ENCODE results near the gene PFKFB3. TPM values are rescaled to one million over a fixed set of nuclear protein-coding genes. Genes with fewer than 3 reads are reported as not detected.
"Not testable (repeated sequence)": the region's sequence is repeated elsewhere in the genome, so short reads cannot be mapped to it uniquely, and the experiment has no call there.

The PFKFB3 gene
- total RNA-seq, 1 experiment from 2014 or later, result 58.2 TPM

- in situ Hi-C loops (cut with HindIII; ENCODE audit: low pct_unique_long_range_greater_than_20kb, low sequenced_read_pairs), result no loop called here
Observed at GRCh38 chr10:6197321-6197720, 5.4 kb upstream of the PFKFB3 start.

GRCh38 chr10:6198171-6198570 lies 4.6 kb upstream of the PFKFB3 start:
- in situ Hi-C loops (cut with HindIII; ENCODE audit: low pct_unique_long_range_greater_than_20kb, low sequenced_read_pairs), result no loop called here
- DNase-seq (ENCODE audit: low read depth), result no peak

More at GRCh38 chr10:6197321-6197720, 5.4 kb upstream of the PFKFB3 start:
- DNase-seq (ENCODE audit: low read depth), result no peak

GRCh38 chr10:6199131-6199733 lies 3.5 kb upstream of the PFKFB3 start:
- no peak for DNase-seq (ENCODE audit: low read depth)
- in situ Hi-C loops (cut with HindIII; ENCODE audit: low pct_unique_long_range_greater_than_20kb, low sequenced_read_pairs), result no loop called here

- in situ Hi-C loops (cut with HindIII; ENCODE audit: low pct_unique_long_range_greater_than_20kb, low sequenced_read_pairs), result no loop called here
- DNase-seq (ENCODE audit: low read depth), result no peak
Observed at GRCh38 chr10:6200440-6200733, 2.3 kb upstream of the PFKFB3 start.

- in situ Hi-C loops (cut with HindIII; ENCODE audit: low pct_unique_long_range_greater_than_20kb, low sequenced_read_pairs), result no loop called here
- peak; percentile 77 for DNase-seq (ENCODE audit: low read depth)
Observed at GRCh38 chr10:6200734-6201515, 1.8 kb upstream of the PFKFB3 start.

- peak; percentile 92 for DNase-seq (ENCODE audit: low read depth)
- in situ Hi-C loops (cut with HindIII; ENCODE audit: low pct_unique_long_range_greater_than_20kb, low sequenced_read_pairs), result no loop called here
Observed at GRCh38 chr10:6201516-6201975, 1.2 kb upstream of the PFKFB3 start.

GRCh38 chr10:6202098-6202683 lies 541 bp upstream of the PFKFB3 start:
- in situ Hi-C loops (cut with HindIII; ENCODE audit: low pct_unique_long_range_greater_than_20kb, low sequenced_read_pairs), result no loop called here

GRCh38 chr10:6203331-6204062 lies 765 bp downstream of the PFKFB3 start:
- in situ Hi-C loops (cut with HindIII; ENCODE audit: low pct_unique_long_range_greater_than_20kb, low sequenced_read_pairs), result no loop called here
- peak; percentile 77 for DNase-seq (ENCODE audit: low read depth)

More at GRCh38 chr10:6202098-6202683, 541 bp upstream of the PFKFB3 start:
- no peak for DNase-seq (ENCODE audit: low read depth)

- DNase-seq (ENCODE audit: low read depth), result peak; percentile 57
- in situ Hi-C loops (cut with HindIII; ENCODE audit: low pct_unique_long_range_greater_than_20kb, low sequenced_read_pairs), result no loop called here
Observed at GRCh38 chr10:6204063-6204340, 1.3 kb downstream of the PFKFB3 start.

- DNase-seq (ENCODE audit: low read depth), result peak; percentile 73
- in situ Hi-C loops (cut with HindIII; ENCODE audit: low pct_unique_long_range_greater_than_20kb, low sequenced_read_pairs), result no loop called here
Observed at GRCh38 chr10:6204341-6205191, 1.8 kb downstream of the PFKFB3 start.

- DNase-seq (ENCODE audit: low read depth); in situ Hi-C loops (cut with HindIII; ENCODE audit: low pct_unique_long_range_greater_than_20kb, low sequenced_read_pairs): not testable (repeated sequence)
Observed at GRCh38 chr10:6206486-6206885, 3.8 kb downstream of the PFKFB3 start.

- no peak for DNase-seq (ENCODE audit: low read depth)
- in situ Hi-C loops (cut with HindIII; ENCODE audit: low pct_unique_long_range_greater_than_20kb, low sequenced_read_pairs), result no loop called here
Observed at GRCh38 chr10:6207658-6208057, 4.9 kb downstream of the PFKFB3 start.

GRCh38 chr10:6208799-6209235 lies 6.1 kb downstream of the PFKFB3 start:
- no peak for DNase-seq (ENCODE audit: low read depth)
- in situ Hi-C loops (cut with HindIII; ENCODE audit: low pct_unique_long_range_greater_than_20kb, low sequenced_read_pairs), result no loop called here

GRCh38 chr10:6211341-6211670 lies 8.6 kb downstream of the PFKFB3 start:
- DNase-seq (ENCODE audit: low read depth), result no peak
- in situ Hi-C loops (cut with HindIII; ENCODE audit: low pct_unique_long_range_greater_than_20kb, low sequenced_read_pairs), result no loop called here

GRCh38 chr10:6211671-6212635 lies 9.2 kb downstream of the PFKFB3 start:
- in situ Hi-C loops (cut with HindIII; ENCODE audit: low pct_unique_long_range_greater_than_20kb, low sequenced_read_pairs), result no loop called here
- DNase-seq (ENCODE audit: low read depth), result no peak

GRCh38 chr10:6212806-6213205 lies 10.1 kb downstream of the PFKFB3 start:
- DNase-seq (ENCODE audit: low read depth), result no peak
- in situ Hi-C loops (cut with HindIII; ENCODE audit: low pct_unique_long_range_greater_than_20kb, low sequenced_read_pairs), result no loop called here

- in situ Hi-C loops (cut with HindIII; ENCODE audit: low pct_unique_long_range_greater_than_20kb, low sequenced_read_pairs), result no loop called here
- DNase-seq (ENCODE audit: low read depth), result no peak
Observed at GRCh38 chr10:6213257-6213905, 10.6 kb downstream of the PFKFB3 start.
